H1 (cell line): ENCODE results near the gene ARHGAP42. TPM values are rescaled to one million over a fixed set of nuclear protein-coding genes. Genes with fewer than 3 reads are reported as not detected.

ENCODE experiments used
- CTCF ChIA-PET: fragments of 300-600 bp; sonication (Branson Sonifier 250); formaldehyde crosslinking; loops from one replicate; lab custom pipeline; 2021; ENCODE audit not compliant: partially characterized antibody; lab: Charles Lee
- POLR2A ChIA-PET: fragments of 300-600 bp; sonication (Branson Sonifier 250); formaldehyde crosslinking; loops from one replicate; lab custom pipeline; 2021; ENCODE audit warnings: inconsistent platforms; ENCODE audit not compliant: partially characterized antibody; lab: Charles Lee
- DNase-seq, 2 experiments: peaks; one replicate each; pipeline versions ENCODE4 v3.0.0 to v3.0.0-alpha.2; 2010 to 2022; ENCODE audit warnings: low spot score in 2 of 2, low read depth in 1 of 2, mixed read lengths in 1 of 2
- FAIRE-seq: peaks from 2 replicates; lab custom pipeline; 2011; peaks lifted over from hg19 to GRCh38; lab: Jason Lieb, UNC
- H2AFZ ChIP-seq: 2 replicates; pipeline ENCODE4 v1.8.1; 2012; ENCODE audit warnings: low read length, inconsistent platforms
- H2AK5ac ChIP-seq: 2 replicates; pipeline ENCODE4 v1.6.1; 2013; ENCODE audit warnings: low read depth, low read length
- H2BK120ac ChIP-seq: replicated peaks from 2 replicates; pipeline ENCODE3; 2013; ENCODE audit warnings: low read depth, low read length, inconsistent platforms
- H2BK12ac ChIP-seq: 2 replicates; pipeline ENCODE4 v1.6.1; 2013; ENCODE audit warnings: low read depth, low read length
- H2BK15ac ChIP-seq: 2 replicates; pipeline ENCODE4 v1.6.1; 2013; ENCODE audit warnings: low read length
- H2BK20ac ChIP-seq: 2 replicates; pipeline ENCODE4 v1.6.1; 2013; ENCODE audit warnings: low read length
- H2BK5ac ChIP-seq: 2 replicates; pipeline ENCODE4 v1.6.1; 2013; ENCODE audit warnings: low read depth, low read length
- H3K14ac ChIP-seq: 2 replicates; pipeline ENCODE4 v1.6.1; 2013; ENCODE audit warnings: inconsistent platforms; ENCODE audit not compliant: insufficient read length
- H3K18ac ChIP-seq: 2 replicates; pipeline ENCODE4 v1.6.1; 2013; ENCODE audit warnings: low read length; ENCODE audit errors: extremely low read depth
- H3K23ac ChIP-seq: 2 replicates; pipeline ENCODE4 v1.6.1; 2013; ENCODE audit warnings: inconsistent platforms; ENCODE audit not compliant: insufficient read length
- H3K23me2 ChIP-seq: 2 replicates; pipeline ENCODE4 v1.6.1; 2013; ENCODE audit warnings: low read depth, low read length
- H3K27ac ChIP-seq: 2 replicates; pipeline ENCODE4 v1.6.1; 2011; ENCODE audit warnings: low read depth, low read length, inconsistent platforms
- H3K27me3 ChIP-seq, 4 experiments: replicated peaks in 1 of 4; 1 replicate in 1 of 4; 2 replicates in 3 of 4; pipeline versions ENCODE4 v1.6.1 to v1.8.1; 2011 to 2013; ENCODE audit warnings: low read length in 3 of 4, mild to moderate bottlenecking in 3 of 4, inconsistent platforms in 2 of 4, mixed read lengths in 2 of 4, moderate library complexity in 1 of 4; ENCODE audit not compliant: control insufficient read depth in 3 of 4, insufficient read depth in 3 of 4; ENCODE audit errors: extremely low read depth in 1 of 4
- H3K36me3 ChIP-seq, 4 experiments: 2 replicates each; pipeline versions ENCODE4 v1.6.1 to v1.8.1; 2011 to 2013; ENCODE audit warnings: mild to moderate bottlenecking in 4 of 4, low read length in 3 of 4, moderate library complexity in 2 of 4, control low read depth in 1 of 4, inconsistent platforms in 1 of 4; ENCODE audit not compliant: insufficient read depth in 4 of 4, control insufficient read depth in 2 of 4
- H3K4ac ChIP-seq: replicated peaks from 2 replicates; pipeline ENCODE3; 2013; ENCODE audit warnings: low read length, low read depth, mixed read lengths, inconsistent platforms; ENCODE audit not compliant: insufficient read length
- H3K4me1 ChIP-seq, 4 experiments: replicated peaks in 1 of 4; 1 replicate in 1 of 4; 2 replicates in 3 of 4; pipeline versions ENCODE4 v1.6.1 to v1.8.1; 2011 to 2013; ENCODE audit warnings: low read length in 3 of 4, inconsistent platforms in 2 of 4, mixed read lengths in 1 of 4; ENCODE audit not compliant: insufficient read depth in 4 of 4, control insufficient read depth in 3 of 4
- H3K4me2 ChIP-seq, 2 experiments: 2 replicates each; pipeline versions ENCODE4 v1.6.1 to v1.8.1; 2011 to 2013; ENCODE audit warnings: low read depth in 2 of 2, low read length in 2 of 2, control low read depth in 1 of 2, inconsistent platforms in 1 of 2, mild to moderate bottlenecking in 1 of 2; ENCODE audit not compliant: insufficient read depth in 1 of 2
- H3K4me3 ChIP-seq, 4 experiments: fragments of 200-600, 300-600 bp in 1 of 4; sonication (generic), shearing (Covaris generic), sonication (Bioruptor Twin) in 1 of 4; 2 replicates each; pipeline versions ENCODE4 v1.5.1 to v1.8.1; 2011 to 2016; ENCODE audit warnings: low read length in 4 of 4, low read depth in 3 of 4, control low read depth in 2 of 4, inconsistent platforms in 2 of 4, mild to moderate bottlenecking in 2 of 4, mixed read lengths in 1 of 4, moderate library complexity in 1 of 4; ENCODE audit not compliant: insufficient read depth in 2 of 4; ENCODE audit errors: extremely low read depth in 1 of 4
- H3K56ac ChIP-seq: replicated peaks from 2 replicates; pipeline ENCODE3; 2013; ENCODE audit warnings: low read depth, mild to moderate bottlenecking, mixed read lengths, low read length, inconsistent platforms; ENCODE audit not compliant: insufficient read length
- H3K79me1 ChIP-seq: 2 replicates; pipeline ENCODE4 v1.6.1; 2013; ENCODE audit warnings: low read depth, low read length, control low read depth
- H3K79me2 ChIP-seq, 2 experiments: 2 replicates each; pipeline versions ENCODE4 v1.6.1 to v1.8.1; 2012 to 2013; ENCODE audit warnings: low read length in 2 of 2, mild to moderate bottlenecking in 2 of 2, inconsistent platforms in 1 of 2; ENCODE audit not compliant: insufficient read depth in 2 of 2, control insufficient read depth in 1 of 2
- H3K9ac ChIP-seq, 4 experiments: replicated peaks in 1 of 4; 1 replicate in 1 of 4; 2 replicates in 3 of 4; pipeline versions ENCODE4 v1.6.1 to v1.8.1; 2011 to 2013; ENCODE audit warnings: low read depth in 3 of 4, low read length in 3 of 4, control low read depth in 2 of 4, mild to moderate bottlenecking in 2 of 4, moderate library complexity in 2 of 4, inconsistent platforms in 1 of 4; ENCODE audit errors: extremely low read depth in 1 of 4
- H3K9me3 ChIP-seq, 2 experiments: 2 replicates each; pipeline versions ENCODE4 v1.6.1 to v1.8.1; 2012 to 2013; ENCODE audit warnings: mild to moderate bottlenecking in 2 of 2, moderate library complexity in 2 of 2, control low read depth in 1 of 2, inconsistent platforms in 1 of 2, low read depth in 1 of 2, low read length in 1 of 2, mixed read lengths in 1 of 2; ENCODE audit not compliant: insufficient read depth in 2 of 2
- H4K20me1 ChIP-seq, 2 experiments: replicated peaks in 1 of 2; 2 replicates each; pipeline versions ENCODE3 to v1.8.1; 2011 to 2013; ENCODE audit warnings: inconsistent platforms in 2 of 2, low read length in 2 of 2, mild to moderate bottlenecking in 1 of 2; ENCODE audit not compliant: insufficient read depth in 2 of 2, control insufficient read depth in 1 of 2
- H4K5ac ChIP-seq: 2 replicates; pipeline ENCODE4 v1.6.1; 2013; ENCODE audit warnings: low read length, low read depth, mixed read lengths, inconsistent platforms; ENCODE audit not compliant: insufficient read length
- H4K8ac ChIP-seq: 2 replicates; pipeline ENCODE4 v1.8.0; 2013; ENCODE audit warnings: mild to moderate bottlenecking, moderate library complexity, low read length, inconsistent platforms; ENCODE audit not compliant: insufficient read depth; ENCODE audit errors: extremely low read depth
- H4K91ac ChIP-seq: replicated peaks from 2 replicates; pipeline ENCODE3; 2013; ENCODE audit warnings: low read length, mixed read lengths, inconsistent platforms; ENCODE audit not compliant: insufficient read length
- BCL11A ChIP-seq, 2 experiments: IDR thresholded peaks; one replicate each; pipeline ENCODE4 v1.6.1; 2011; ENCODE audit warnings: low read depth in 2 of 2, low read length in 2 of 2, mild to moderate bottlenecking in 2 of 2
- EGR1 ChIP-seq: IDR thresholded peaks from 2 replicates; pipeline ENCODE4 v1.6.1; 2011; ENCODE audit warnings: low read depth, low read length, borderline replicate concordance
- FOSL1 ChIP-seq: IDR thresholded peaks from 2 replicates; pipeline ENCODE4 v1.6.1; 2011; ENCODE audit warnings: mild to moderate bottlenecking, low read depth, low read length, moderate library complexity; ENCODE audit not compliant: insufficient read depth
- KDM4A ChIP-seq: IDR thresholded peaks from one replicate; pipeline ENCODE4 v1.7.1; 2012; ENCODE audit warnings: low read depth, mild to moderate bottlenecking, moderate library complexity, low read length, inconsistent platforms; ENCODE audit not compliant: severe bottlenecking
- MAX ChIP-seq: IDR thresholded peaks from 2 replicates; pipeline ENCODE4 v1.6.1; 2012; ENCODE audit warnings: inconsistent platforms
- POLR2AphosphoS5 ChIP-seq: IDR thresholded peaks from 2 replicates; pipeline ENCODE4 v1.6.1; 2011; ENCODE audit warnings: low read depth, low read length
- POU5F1 ChIP-seq: IDR thresholded peaks from 2 replicates; pipeline ENCODE4 v1.6.1; 2011; ENCODE audit warnings: low read depth, mild to moderate bottlenecking, low read length, moderate library complexity
- RNF2 ChIP-seq: fragments of 200-900, 300-1000 bp; sonication (generic); IDR thresholded peaks from 2 replicates; pipeline ENCODE4 v1.7.1; 2016; ENCODE audit warnings: borderline replicate concordance, low read depth, mild to moderate bottlenecking, antibody characterized with exemption, low read length; ENCODE audit not compliant: poor library complexity, severe bottlenecking; ENCODE audit errors: missing control alignments
- SIN3A ChIP-seq, 2 experiments: IDR thresholded peaks in 1 of 2; conservative IDR thresholded peaks in 1 of 2; 2 replicates each; pipeline ENCODE4 v1.6.1; 2011 to 2012; ENCODE audit warnings: low read length in 2 of 2, improper control_type of control experiment in 1 of 2, low read depth in 1 of 2, mild to moderate bottlenecking in 1 of 2
- SIX5 ChIP-seq: IDR thresholded peaks from 2 replicates; pipeline ENCODE4 v1.6.1; 2011; ENCODE audit warnings: mild to moderate bottlenecking, low read depth, low read length
- SRF ChIP-seq: IDR thresholded peaks from 2 replicates; pipeline ENCODE4 v1.6.1; 2011; ENCODE audit warnings: mild to moderate bottlenecking, low read depth, low read length, moderate library complexity
- WGBS, 2 experiments: shearing (Covaris generic) in 1 of 2; methylation state at CpG; one replicate each; pipeline versions ENCODE4 v1.1.6 to v1.1.7; 2013 to 2015; ENCODE audit warnings: low lambda C conversion rate in 2 of 2, mixed read lengths in 2 of 2, inconsistent platforms in 1 of 2, low coverage in 1 of 2, missing lambda C conversion rate in 1 of 2; ENCODE audit not compliant: insufficient replicate concordance in 2 of 2, insufficient coverage in 1 of 2, insufficient read length in 1 of 2; ENCODE audit errors: extremely low coverage in 1 of 2, missing lambda C conversion rate in 1 of 2; 5-methylcytosine and 5-hydroxymethylcytosine counted together
- polyA plus RNA-seq, 7 experiments: library from polyadenylated mRNA; depleted of rRNA in 3 of 7; stranded (reverse) in 5 of 7; unstranded in 2 of 7; fragments of >200 nt in 5 of 7; fragments of 200-250 nt in 2 of 7; gene quantifications; 1 replicate in 5 of 7; 2 replicates in 1 of 7; 4 replicates in 1 of 7; pipeline versions ENCODE4 v1.2.1 to v1.2.3, GENCODE V29; 2011 to 2013; ENCODE audit warnings: missing spikeins in 2 of 7, mixed read lengths in 2 of 7
- total RNA-seq: library from RNA; stranded (reverse); fragmentation: NEBNext Ultra II Directional; extraction: Animal tissue kit (Norgen Biotek cat#: 25700); gene quantifications from 2 replicates; pipeline ENCODE4 v1.2.1, GENCODE V29; 2021

ARHGAP42 gene
- total and polyA plus RNA-seq, 2 of the 8 experiments (the other 6 are each of a cell fraction or from before 2014, with no cell fraction given), result 22.2 to 33.5 TPM

- no peaks in the 10 kb centered on the region for H3K79me2 ChIP-seq
- no peak overlapping the region for H3K27ac ChIP-seq
- H2BK120ac ChIP-seq, result no peak overlapping the region
- H3K18ac ChIP-seq, result no peak overlapping the region
- no peak overlapping the region for H2BK15ac ChIP-seq
- CTCF ChIA-PET, result interaction anchor here (0.9 kb wide), 1 partner anchor 11 kb away, joined by 3 read pairs; no protein-coding TSS in a partner anchor
- H3K56ac ChIP-seq, result no peak overlapping the region
- H3K9me3 ChIP-seq, result no peaks in the 10 kb centered on the region
- H3K4me2 ChIP-seq, result no peak overlapping the region
- H2BK20ac ChIP-seq, result no peak overlapping the region
- 93% methylated on average over 1 of the region's 1 CpG; no CpG with 5 or more reads in 1 of the 2 experiments for WGBS, 2 experiments
- H3K4ac ChIP-seq, result no peak overlapping the region
- H3K23me2 ChIP-seq, result no peaks in the 10 kb centered on the region
- H2AK5ac ChIP-seq, result no peak overlapping the region
- no peak overlapping the region for H3K23ac ChIP-seq
- H4K20me1 ChIP-seq, result peaks cover 0 to 3% of the 10 kb centered on the region in 2 experiments
- peaks cover 0 to 5% (median 2%) of the 10 kb centered on the region in 4 experiments; a peak in 2 of 7 replicates for H3K4me1 ChIP-seq
- no peak overlapping the region for H3K4me3 ChIP-seq
- POLR2A ChIA-PET, result no interaction called here
- H4K8ac ChIP-seq, result no peak overlapping the region
- H3K27me3 ChIP-seq, result no peaks in the 10 kb centered on the region
- TF ChIP-seq KDM4A (no peak), MAX (no peak), POU5F1 (no peak), EGR1 (no peak), SRF (no peak), SIN3A (conservative IDR thresholded peaks at IDR 0.05 in 1 of 2, IDR thresholded peaks at IDR 0.05 in 1 of 2; ENCODE audit: low read depth in 1 of 2, low read length in 2 of 2) (no peak), FOSL1 (no peak), RNF2 (no peak), BCL11A (IDR thresholded peaks at IDR 0.05; ENCODE audit: low read depth in 2 of 2, low read length in 2 of 2) (no peak), POLR2AphosphoS5 (no peak), SIX5 (no peak)
- TF ChIP-seq, all 59 proteins: peak for 0
- no peak overlapping the region for H4K91ac ChIP-seq
- H2AFZ ChIP-seq, result no peak overlapping the region
- no peak overlapping the region for H3K14ac ChIP-seq
- DNase-seq (no peak), FAIRE-seq (no peak)
- no peak overlapping the region for H3K9ac ChIP-seq
- H4K5ac ChIP-seq, result no peak overlapping the region
- H3K79me1 ChIP-seq, result no peaks in the 10 kb centered on the region; the same call in 1 of the 2 replicates
- H2BK5ac ChIP-seq, result no peak overlapping the region
- no peak overlapping the region for H2BK12ac ChIP-seq
- H3K36me3 ChIP-seq, result no peaks in the 10 kb centered on the region
These were observed 216.2 kb downstream of the ARHGAP42 start for GRCh38 chr11:100903284-100903683.
